ENCODE measurements around the gene RPTOR. TPM values are rescaled to one million over a fixed set of nuclear protein-coding genes. Genes with fewer than 3 reads are reported as not detected.

The RPTOR gene
- polyA plus RNA-seq, 1 donor from 2014 or later = 8.0 TPM

DNA sequence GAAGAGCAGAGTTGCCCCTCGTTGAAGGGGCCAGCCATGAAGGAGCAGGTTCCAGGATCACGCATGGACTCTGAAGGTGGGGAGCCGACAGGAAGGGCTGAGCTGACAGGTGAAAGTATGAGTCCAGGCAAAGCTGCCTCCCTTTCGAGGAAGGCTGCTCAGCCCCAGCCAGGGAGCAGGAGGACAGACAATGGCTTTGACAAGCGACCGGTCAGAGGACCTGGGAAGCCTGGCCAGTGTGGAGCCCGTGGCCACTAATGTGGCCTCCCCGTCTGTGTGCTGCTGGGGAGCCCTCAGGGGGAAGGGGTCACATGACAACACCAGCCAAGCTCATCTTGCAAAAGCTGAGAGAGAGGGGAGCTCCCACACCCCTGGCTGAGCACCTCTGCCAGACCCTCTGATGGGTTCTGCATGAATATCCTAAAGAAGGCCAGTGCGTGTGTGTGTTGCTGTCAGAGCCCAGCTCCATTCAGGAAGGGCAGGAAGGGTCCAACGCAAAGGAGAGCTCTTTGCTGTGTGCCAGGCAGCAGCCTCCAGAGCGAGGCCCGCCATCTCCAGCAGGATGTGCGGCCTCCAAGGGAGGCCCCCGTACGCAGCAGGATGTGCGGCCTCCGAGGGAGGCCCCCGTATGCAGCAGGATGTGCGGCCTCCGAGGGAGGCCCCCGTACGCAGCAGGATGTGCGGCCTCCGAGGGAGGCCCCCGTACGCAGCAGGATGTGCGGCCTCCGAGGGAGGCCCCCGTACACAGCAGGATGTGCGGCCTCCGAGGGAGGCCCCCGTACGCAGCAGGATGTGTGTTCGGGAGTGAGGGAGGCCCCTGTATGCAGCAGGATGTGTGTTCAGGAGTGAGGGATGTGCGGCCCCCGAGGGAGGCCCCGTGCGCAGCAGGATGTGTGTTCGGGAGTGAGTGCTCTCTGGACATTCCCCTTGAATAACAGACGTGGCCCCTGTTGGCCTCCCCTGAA lies 344.9 kb downstream of the RPTOR start:
- no peak overlapping the region for H3K4me2 ChIP-seq (ENCODE audit: low read length)
- H3K9me3 ChIP-seq (ENCODE audit: low read length) = no peaks in the 10 kb centered on the region
- H3K27ac ChIP-seq (ENCODE audit: low read length) = no peak overlapping the region
- no peaks in the 10 kb centered on the region for H3F3A ChIP-seq (ENCODE audit: insufficient read depth, low read length, poor library complexity, severe bottlenecking)
- no peaks in the 10 kb centered on the region for H3K9me2 ChIP-seq (ENCODE audit: insufficient read depth, low read length)
- no peaks in the 10 kb centered on the region for H3K79me2 ChIP-seq (replicated peaks; ENCODE audit: insufficient read depth, low read length)
- no peaks in the 10 kb centered on the region for H3K36me3 ChIP-seq (ENCODE audit: insufficient read depth, low read length)
- no peaks in the 10 kb centered on the region for H4K20me1 ChIP-seq (ENCODE audit: insufficient read depth)
- H3K27me3 ChIP-seq (ENCODE audit: insufficient read depth, low read depth, low read length) = no peaks in the 10 kb centered on the region
- no peak overlapping the region for H3K4me3 ChIP-seq (ENCODE audit: low read length)
- no peak overlapping the region for H3K9ac ChIP-seq (ENCODE audit: low read length)
- H2AFZ ChIP-seq (ENCODE audit: low read depth, low read length) = no peak overlapping the region
- TF ChIP-seq EP300 (conservative IDR thresholded peaks at IDR 0.05; ENCODE audit: poor library complexity, severe bottlenecking) = no peak
- no peak for TF ChIP-seq POLR2AphosphoS5 (IDR thresholded peaks at IDR 0.05)
- no peak for TF ChIP-seq SMC3 (conservative IDR thresholded peaks at IDR 0.05; ENCODE audit: poor library complexity)
- TF ChIP-seq, protein P1, sequence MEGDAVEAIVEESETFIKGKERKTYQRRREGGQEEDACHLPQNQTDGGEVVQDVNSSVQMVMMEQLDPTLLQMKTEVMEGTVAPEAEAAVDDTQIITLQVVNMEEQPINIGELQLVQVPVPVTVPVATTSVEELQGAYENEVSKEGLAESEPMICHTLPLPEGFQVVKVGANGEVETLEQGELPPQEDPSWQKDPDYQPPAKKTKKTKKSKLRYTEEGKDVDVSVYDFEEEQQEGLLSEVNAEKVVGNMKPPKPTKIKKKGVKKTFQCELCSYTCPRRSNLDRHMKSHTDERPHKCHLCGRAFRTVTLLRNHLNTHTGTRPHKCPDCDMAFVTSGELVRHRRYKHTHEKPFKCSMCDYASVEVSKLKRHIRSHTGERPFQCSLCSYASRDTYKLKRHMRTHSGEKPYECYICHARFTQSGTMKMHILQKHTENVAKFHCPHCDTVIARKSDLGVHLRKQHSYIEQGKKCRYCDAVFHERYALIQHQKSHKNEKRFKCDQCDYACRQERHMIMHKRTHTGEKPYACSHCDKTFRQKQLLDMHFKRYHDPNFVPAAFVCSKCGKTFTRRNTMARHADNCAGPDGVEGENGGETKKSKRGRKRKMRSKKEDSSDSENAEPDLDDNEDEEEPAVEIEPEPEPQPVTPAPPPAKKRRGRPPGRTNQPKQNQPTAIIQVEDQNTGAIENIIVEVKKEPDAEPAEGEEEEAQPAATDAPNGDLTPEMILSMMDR (IDR thresholded peaks at IDR 0.05; ENCODE audit: poor library complexity, severe bottlenecking) = no peak
- TF ChIP-seq, protein P2, sequence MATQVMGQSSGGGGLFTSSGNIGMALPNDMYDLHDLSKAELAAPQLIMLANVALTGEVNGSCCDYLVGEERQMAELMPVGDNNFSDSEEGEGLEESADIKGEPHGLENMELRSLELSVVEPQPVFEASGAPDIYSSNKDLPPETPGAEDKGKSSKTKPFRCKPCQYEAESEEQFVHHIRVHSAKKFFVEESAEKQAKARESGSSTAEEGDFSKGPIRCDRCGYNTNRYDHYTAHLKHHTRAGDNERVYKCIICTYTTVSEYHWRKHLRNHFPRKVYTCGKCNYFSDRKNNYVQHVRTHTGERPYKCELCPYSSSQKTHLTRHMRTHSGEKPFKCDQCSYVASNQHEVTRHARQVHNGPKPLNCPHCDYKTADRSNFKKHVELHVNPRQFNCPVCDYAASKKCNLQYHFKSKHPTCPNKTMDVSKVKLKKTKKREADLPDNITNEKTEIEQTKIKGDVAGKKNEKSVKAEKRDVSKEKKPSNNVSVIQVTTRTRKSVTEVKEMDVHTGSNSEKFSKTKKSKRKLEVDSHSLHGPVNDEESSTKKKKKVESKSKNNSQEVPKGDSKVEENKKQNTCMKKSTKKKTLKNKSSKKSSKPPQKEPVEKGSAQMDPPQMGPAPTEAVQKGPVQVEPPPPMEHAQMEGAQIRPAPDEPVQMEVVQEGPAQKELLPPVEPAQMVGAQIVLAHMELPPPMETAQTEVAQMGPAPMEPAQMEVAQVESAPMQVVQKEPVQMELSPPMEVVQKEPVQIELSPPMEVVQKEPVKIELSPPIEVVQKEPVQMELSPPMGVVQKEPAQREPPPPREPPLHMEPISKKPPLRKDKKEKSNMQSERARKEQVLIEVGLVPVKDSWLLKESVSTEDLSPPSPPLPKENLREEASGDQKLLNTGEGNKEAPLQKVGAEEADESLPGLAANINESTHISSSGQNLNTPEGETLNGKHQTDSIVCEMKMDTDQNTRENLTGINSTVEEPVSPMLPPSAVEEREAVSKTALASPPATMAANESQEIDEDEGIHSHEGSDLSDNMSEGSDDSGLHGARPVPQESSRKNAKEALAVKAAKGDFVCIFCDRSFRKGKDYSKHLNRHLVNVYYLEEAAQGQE (IDR thresholded peaks at IDR 0.05; ENCODE audit: borderline replicate concordance) = no peak
- no peak for TF ChIP-seq TAF1 (IDR thresholded peaks at IDR 0.05; ENCODE audit: low read depth)
- TF ChIP-seq MXI1 (conservative IDR thresholded peaks at IDR 0.05; ENCODE audit: poor library complexity, severe bottlenecking) = no peak
- TF ChIP-seq RAD21 (conservative IDR thresholded peaks at IDR 0.05) = no peak
- TF ChIP-seq EZH2 (IDR thresholded peaks at IDR 0.05; ENCODE audit: borderline replicate concordance, insufficient read depth, low read length, poor library complexity, severe bottlenecking) = no peak

DNA sequence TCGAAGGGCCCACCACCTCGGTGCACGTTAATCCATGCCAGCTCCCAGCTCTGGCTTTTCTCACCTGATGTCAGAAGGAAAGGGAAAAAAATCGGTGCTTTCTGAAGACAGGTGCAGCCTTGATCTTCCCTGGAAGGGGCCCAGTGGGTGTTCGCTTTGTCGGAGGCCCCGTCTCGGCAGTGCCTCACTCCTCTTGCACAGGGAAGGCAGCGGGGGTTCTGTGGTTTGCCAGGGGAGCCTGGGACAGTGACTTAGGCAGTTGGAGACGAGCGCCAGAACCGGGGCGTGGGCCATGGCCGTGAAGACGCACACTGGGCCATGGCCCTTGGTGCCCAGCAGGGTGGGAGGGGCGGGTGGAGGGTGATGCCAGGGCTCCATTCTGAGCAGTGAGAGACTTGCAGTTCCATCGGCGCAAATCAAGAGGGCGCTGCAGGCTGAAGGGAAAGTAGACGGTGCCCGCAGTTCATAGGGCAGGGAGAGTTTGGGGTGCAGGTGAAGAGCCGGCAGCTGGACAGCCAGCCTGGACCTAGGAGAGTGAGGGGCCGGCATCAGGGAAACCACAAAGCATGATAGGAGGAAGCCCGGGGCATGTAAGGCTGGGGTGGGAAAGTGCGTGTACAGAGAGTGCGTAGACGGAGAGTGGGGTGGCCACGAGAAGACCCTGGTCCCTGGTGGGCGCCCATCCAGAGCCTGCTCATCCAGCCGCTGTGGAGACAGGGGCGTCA lies 345.7 kb downstream of the RPTOR start:
- Histone ChIP-seq H3K9ac (ENCODE audit: low read length) (no peak overlapping the region), H3K27me3 (ENCODE audit: insufficient read depth, low read depth, low read length) (no peaks in the 10 kb centered on the region), H3K4me2 (ENCODE audit: low read length) (no peak overlapping the region), H3K79me2 (replicated peaks; ENCODE audit: insufficient read depth, low read length) (no peaks in the 10 kb centered on the region), H2AFZ (ENCODE audit: low read depth, low read length) (no peak overlapping the region), H3F3A (ENCODE audit: insufficient read depth, low read length, poor library complexity, severe bottlenecking) (no peaks in the 10 kb centered on the region), H3K36me3 (ENCODE audit: insufficient read depth, low read length) (no peaks in the 10 kb centered on the region), H3K27ac (ENCODE audit: low read length) (no peak overlapping the region), H3K9me3 (ENCODE audit: low read length) (no peaks in the 10 kb centered on the region), H3K9me2 (ENCODE audit: insufficient read depth, low read length) (no peaks in the 10 kb centered on the region), H3K4me3 (ENCODE audit: low read length) (no peak overlapping the region), H4K20me1 (ENCODE audit: insufficient read depth) (no peaks in the 10 kb centered on the region)
- TF ChIP-seq POLR2AphosphoS5 (IDR thresholded peaks at IDR 0.05) = no peak
- TF ChIP-seq MXI1 (conservative IDR thresholded peaks at IDR 0.05; ENCODE audit: poor library complexity, severe bottlenecking) = no peak
- TF ChIP-seq SMC3 (conservative IDR thresholded peaks at IDR 0.05; ENCODE audit: poor library complexity) = no peak
- TF ChIP-seq, protein P1 (IDR thresholded peaks at IDR 0.05; ENCODE audit: poor library complexity, severe bottlenecking) = no peak
- TF ChIP-seq TAF1 (IDR thresholded peaks at IDR 0.05; ENCODE audit: low read depth) = no peak
- TF ChIP-seq, protein P2 (IDR thresholded peaks at IDR 0.05; ENCODE audit: borderline replicate concordance) = no peak
- no peak for TF ChIP-seq EP300 (conservative IDR thresholded peaks at IDR 0.05; ENCODE audit: poor library complexity, severe bottlenecking)
- no peak for TF ChIP-seq EZH2 (IDR thresholded peaks at IDR 0.05; ENCODE audit: borderline replicate concordance, insufficient read depth, low read length, poor library complexity, severe bottlenecking)
- no peak for TF ChIP-seq RAD21 (conservative IDR thresholded peaks at IDR 0.05)
